HG03045 (cell line): ENCODE data around the gene ANK3.

Source experiments
- ATAC-seq: cut with Tn5 transposase; IDR thresholded peaks from one replicate; pipeline ENCODE4 v1.9.1; 2021; ENCODE audit warnings: mild to moderate bottlenecking, moderate library complexity; ENCODE audit not compliant: unreplicated experiment

The ANK3 gene

DNA sequence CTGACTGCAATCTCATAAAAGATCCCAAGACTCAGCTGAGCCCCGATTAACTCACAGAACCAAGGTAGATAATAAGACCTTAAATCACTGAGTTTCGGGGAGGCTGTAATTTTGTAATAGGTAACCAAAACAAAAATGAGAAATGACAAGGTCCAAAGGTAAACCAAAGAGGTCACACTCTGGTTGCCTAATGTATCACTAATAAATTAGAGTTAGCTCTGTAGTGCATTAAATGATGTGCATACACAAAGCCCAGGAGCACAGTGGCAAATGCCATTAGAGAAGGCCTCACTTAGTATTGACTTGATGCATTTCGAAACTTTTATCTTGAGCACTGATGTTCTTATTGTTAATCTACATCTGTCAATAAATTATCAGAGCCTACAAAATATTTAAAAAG, 245.6 kb downstream of the ANK3 start:
- ATAC-seq = no peak

DNA sequence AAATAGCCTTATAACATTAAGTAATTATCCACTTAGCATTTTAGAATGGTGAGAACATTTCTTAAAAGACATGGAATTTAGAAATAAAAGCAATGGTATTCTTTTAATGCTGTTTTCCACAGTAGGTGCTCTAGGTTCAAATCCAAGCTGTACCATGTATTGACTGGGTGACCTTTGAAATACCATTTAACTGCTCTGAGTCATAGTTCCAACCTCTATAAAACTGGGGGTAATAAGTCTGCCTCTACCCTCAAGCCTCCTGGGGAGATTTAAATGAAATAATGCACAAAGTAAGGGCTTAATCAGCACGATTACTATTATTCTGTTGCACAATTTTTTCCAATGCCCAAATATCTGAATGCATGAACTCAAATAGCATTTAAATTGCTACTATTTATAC, 246.9 kb downstream of the ANK3 start:
- ATAC-seq = no peak

DNA sequence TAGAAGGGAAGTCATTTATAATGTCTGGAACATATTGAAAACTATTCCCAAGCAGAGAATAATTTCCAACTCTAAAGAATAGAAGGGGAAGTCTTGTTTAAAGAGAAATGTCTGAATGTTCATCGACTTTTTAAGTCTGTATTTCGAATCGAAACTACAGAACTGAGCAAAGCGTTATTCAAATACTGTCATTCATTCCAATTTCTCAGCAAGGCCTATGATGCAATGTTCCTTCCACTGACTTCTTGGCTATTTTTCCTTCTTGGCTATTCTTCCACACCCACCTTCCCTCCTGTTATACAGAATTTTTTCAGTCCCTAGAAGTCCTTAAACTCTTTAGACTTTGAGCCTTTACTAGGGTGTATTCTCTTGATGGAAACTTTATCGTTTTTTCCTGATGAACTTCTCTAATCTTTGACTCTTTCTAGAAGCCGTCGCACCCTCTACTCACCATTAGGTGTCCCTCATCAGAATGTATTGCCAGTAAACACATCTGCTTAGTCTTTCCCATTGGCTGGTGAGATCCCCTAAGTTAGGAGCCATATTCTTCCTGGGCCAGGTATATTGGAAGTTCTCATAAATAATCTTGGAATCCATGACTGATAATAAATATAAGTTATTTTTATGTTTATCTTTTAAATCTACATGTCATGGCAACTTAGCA, 247.6 kb downstream of the ANK3 start:
- ATAC-seq = no peak

DNA sequence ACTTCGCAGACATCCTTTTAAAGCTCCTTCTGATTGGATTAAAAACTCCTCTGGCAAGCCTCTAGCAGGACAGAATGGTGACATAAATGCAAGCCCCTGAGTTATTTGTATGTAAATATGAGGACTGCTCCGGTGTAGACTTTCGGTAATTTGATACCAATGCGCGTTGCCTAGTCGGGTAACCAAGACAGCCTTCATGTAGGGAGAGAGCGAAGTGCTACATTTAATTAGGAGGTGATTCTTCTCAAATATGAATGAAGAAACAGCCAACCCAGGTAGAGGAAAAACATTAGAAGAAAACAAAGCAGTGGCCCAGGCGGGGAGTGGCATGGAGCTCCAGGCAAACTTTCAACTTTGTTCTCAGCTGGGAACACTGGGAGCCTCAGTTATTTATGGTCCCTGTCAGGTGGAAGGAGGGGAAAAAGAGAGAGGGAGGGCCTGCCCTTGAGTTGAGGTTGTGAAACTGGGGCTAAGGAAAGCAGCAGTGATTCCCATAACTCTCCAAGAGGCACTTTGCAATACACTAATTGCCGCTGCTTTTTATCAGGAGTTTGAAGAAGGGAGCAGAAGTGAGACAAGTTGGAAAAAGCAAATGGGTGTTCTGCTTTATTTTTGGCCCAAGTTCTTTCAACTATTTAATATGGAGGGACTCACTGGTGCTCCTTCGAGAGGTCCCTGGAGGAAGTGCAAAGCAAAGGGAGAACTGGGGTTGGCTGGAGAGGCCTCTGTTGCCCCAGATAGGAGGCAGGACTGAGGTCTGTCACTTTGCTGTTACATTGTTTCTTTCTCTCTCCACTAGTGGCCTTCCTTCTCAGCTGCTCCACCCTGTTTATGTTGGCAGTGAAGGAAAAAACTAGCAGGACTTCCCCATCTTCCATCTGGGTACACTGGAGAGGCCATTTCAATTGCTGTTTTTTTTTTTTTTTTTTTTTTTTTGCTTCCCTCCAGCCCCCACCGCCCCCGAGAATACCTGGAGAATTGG, 248.7 kb downstream of the ANK3 start:
- ATAC-seq = no peak

DNA sequence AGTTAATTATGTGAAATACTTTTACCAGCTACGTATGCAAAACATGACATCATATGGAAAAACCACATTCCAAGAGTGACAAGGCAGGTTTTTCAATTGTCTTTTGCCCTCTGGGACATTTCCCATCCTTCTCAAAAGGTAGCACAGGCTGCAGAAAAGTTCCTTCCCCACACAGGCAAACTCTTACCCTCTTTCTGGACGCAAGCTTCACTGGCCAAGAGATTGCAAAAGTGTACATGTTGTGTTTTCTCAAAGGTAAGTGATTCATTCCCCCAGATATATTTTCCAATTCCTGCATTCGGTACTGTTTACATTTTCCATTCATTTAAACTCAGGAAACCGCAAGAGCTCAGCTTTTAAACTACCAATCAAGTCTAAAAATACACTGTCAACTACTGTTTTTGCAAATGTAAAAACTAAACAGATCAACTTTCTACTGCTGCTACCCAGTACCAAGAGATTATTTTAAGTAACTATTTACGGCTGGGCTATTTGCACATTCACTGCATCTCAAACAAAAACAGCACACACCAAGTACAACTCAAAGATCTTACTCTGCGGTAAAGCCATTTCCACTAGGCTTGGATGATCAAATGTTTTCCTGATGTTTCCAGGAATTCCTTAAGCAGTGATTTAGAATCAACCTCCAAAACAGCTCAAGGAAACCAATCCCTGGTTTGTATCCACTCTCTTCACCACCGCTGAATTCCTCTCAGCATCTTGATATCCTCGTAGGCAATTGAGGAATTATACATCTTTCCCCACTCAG, 249.7 kb downstream of the ANK3 start:
- no peak for ATAC-seq

DNA sequence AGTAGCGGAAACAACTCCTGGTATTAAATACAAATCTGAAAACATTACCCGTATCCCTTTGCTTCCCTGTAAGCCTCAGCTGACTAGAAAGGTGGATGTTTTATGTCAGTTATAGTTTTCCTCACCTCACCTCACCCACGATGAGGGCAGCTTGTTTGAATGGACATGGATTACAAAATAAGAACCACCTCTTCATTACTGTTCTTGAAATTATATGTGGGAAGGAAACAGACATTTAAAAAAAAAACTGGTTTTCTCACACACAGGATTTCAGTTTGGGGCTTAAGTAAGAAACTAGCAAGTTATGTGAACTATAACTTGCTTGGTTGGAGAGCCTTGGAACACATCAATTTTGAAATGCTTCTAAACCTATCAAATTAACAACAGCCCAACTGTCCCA, 250.4 kb downstream of the ANK3 start:
- ATAC-seq = no peak

DNA sequence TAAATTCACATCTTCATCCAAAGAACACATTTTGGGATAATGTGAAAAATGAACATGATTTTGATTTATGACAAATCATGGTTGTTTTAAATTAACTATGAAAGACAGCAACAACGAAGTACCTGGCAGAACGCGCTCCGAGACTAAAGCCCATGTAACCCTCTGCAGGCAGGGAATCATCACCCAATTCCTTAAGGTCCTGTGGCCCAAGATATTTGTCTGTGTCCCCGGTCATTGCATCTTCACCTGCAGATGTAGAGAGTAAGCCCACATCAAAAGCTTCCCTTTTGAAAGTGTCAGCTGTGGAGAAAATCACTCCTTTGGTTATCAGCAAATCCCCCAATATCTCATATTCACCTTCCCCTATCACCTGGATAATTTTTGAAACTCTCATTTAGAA, 250.8 kb downstream of the ANK3 start:
- ATAC-seq = no peak

DNA sequence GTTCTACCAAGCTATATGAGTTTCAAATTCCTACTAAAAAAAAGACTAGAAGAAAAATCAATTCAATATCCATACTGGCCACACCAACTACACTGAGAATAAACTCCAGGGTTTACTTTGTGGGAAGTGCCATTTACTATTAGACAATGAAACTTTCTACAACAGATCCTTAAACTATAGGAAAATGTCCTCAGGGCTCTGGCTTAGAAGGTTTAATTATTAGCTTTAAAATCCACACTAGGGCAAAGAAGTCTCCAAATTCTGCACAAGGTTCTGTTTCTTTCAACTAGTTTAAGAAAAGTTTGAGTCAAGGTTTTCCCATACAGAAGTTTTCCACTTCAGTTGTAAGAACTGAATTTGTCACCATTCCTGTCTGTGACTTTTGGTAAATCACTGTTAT, 251.6 kb downstream of the ANK3 start:
- no peak for ATAC-seq

DNA sequence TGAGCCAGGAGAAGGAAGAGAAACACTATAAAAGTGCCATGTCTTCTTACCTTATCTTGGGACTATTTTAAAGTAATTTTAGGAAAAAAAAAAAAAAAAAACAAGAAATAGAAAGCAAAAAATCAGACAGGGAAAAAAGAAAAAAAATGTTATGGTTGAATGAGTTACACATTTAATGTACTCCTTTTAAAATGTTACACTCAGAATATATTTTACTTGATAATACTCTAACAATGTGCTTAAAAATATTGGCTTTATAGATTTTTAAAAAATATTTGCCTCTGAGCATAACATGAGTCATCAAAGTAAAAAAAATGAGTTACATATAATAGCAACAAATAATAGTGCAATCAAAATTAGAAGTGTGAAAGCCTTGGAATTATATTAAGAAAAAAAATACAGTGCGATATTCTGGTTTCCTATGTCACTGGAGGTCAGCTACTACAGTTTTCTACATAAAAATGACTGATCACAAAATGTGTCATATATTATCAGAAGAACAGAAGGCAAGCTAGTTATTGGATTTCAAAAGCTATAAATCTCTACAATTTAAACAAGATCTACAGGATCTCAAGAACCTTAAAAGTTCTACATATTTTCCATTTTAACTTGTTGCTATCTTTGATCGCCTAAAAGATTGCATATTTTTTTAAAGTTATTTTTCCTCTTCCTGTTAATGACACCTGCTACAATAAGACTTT, 252.2 kb downstream of the ANK3 start:
- ATAC-seq = no peak

DNA sequence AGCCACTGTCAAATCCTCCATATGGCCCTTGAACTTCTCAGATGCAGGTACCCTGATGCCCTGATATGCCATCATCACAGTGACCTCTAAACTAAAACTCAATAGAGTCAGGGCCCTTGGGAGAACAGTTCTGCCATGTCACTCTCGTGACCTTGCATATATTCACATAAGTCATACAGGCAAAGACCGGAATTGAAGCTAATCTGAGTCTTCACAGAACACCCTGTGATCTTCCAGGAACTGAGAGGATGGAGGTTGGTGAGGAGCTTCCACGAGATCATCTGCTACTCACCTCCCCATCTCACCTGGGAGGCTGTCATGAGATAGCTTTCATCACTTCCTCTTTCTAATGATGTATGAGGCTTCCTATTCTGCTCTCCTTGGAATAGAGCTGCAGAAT, 254.7 kb downstream of the ANK3 start:
- no peak for ATAC-seq

DNA sequence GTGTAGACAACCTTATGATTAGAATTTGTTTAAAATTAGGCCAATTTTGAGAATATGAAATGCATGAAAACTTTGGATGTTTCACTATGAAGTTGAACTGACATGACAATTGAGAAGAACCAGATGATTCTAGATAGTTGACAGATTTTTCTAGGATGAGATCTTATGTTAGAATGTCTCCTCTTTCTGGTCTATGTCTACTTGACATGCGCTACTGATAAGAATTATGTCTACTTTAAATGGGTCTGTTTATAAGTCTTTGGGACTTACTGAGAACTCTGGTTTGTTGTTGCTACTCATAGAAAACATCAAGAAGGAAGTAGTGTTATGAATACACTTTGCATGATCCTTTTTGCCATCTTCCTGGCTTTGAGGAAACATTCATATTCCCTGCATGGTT, 255.1 kb downstream of the ANK3 start:
- no peak for ATAC-seq

DNA sequence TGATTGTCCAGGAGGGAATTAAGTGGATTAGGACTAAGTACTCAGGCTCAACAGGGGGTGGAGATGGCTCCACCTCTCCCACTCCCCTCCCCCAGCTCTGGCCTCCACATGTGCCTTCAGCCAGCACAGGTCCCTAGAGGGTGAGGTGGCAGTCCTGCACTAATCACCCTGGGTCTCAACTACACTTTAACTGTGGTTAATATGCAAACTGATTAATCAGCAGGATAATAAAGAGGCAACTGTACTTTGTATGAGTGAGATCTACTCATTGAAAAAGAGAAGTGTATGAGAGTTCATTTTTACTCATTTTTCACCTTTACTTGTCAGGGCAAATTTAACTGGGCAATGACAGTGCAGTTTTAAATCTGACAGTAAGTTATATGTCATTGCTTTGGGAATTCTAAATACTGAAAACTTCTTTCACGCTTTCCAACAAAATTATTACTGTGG, 259.5 kb downstream of the ANK3 start:
- ATAC-seq = no peak

DNA sequence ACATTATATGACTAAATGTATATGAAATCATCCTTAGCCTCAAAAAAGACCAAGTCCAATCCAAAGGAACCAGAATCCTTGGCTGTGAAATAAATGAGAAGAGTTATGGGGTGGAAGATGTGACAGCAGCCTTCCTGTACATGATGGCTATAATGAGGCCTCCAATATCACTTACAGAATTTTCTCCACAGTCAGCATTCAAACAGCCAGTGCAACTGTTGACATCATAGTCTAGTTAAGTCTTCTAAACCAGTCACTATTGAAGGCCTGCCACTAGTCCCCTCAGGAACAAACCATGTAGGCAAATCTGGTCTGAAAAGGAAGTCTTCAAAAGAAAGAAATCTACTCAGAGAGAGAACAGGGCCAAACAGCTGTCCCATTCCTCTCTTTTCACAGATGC, 263.8 kb downstream of the ANK3 start:
- ATAC-seq = no peak

DNA sequence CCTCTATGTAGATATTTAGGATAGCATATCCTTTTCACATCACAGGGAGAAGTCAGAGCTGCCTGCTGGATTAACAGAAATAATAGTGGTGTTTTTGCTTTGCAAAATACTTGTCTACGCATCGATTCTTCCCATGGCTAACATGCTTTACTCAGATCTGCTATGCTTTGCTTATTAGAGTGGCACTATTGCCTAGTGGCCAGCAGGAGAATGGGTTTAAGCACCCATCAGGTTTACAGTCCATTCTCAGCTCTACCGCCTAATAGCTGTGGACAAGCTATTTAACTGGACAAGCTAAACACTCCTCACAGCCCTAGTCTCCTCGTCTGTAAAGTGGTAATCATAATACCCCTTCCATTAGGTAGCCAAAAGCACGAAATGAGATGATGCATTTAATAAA, 265.1 kb downstream of the ANK3 start:
- ATAC-seq = no peak

DNA sequence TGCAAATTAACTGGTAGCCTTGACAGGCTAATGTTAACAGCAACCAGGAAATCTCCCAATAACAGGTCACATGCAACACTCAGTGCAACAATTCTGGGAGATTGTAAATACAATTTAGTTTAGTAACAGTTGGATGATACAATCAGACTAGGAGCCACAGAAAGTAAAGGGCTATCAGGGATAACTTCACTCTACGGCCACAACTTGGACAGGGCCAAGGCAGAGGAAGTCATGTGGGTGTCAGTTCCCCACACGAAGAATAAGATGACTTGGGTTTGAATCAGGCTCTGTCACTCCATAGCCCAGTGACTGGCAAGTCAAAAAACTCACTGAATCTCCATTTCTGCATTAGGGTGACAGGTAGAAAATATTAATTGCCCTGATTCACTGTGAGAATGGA, 266.0 kb downstream of the ANK3 start:
- ATAC-seq = no peak

DNA sequence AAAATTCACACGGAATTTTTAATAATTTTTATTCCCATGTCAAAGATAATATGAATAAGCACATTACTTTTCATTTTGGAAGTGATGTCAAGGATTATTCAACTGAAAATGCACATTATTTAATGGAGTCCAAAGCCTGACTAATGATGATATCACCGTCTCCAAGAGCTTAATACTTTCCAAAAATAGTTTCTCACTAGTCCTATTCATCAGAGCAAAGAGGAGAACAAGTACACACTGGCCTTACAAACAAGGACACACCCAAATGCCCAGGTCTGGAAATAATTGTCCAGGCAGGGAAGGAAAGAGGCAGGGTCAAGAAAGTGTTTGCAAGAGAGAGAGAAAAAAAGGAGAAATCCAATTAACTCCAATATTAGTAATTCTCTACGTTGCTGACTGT, 266.5 kb downstream of the ANK3 start:
- ATAC-seq = no peak

DNA sequence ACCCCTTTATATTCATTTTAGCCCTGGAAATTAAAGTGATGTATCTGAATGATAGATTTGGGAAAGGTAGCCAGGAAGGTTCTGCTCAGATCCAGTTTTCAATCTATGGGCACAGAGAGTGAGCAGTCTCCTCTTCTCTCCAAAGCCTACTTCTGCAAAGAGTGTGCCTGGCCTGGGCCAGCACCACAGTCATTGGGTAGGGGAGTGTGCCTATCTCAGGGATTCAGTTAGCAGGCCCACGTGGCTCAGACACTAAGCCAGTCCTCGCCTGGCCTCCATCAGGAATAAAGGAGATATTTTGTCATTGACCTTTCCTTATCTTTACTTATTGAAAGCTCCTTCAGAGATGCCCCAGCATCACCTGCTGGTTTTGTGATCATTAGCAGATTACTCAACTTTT, 267.5 kb downstream of the ANK3 start:
- no peak for ATAC-seq

DNA sequence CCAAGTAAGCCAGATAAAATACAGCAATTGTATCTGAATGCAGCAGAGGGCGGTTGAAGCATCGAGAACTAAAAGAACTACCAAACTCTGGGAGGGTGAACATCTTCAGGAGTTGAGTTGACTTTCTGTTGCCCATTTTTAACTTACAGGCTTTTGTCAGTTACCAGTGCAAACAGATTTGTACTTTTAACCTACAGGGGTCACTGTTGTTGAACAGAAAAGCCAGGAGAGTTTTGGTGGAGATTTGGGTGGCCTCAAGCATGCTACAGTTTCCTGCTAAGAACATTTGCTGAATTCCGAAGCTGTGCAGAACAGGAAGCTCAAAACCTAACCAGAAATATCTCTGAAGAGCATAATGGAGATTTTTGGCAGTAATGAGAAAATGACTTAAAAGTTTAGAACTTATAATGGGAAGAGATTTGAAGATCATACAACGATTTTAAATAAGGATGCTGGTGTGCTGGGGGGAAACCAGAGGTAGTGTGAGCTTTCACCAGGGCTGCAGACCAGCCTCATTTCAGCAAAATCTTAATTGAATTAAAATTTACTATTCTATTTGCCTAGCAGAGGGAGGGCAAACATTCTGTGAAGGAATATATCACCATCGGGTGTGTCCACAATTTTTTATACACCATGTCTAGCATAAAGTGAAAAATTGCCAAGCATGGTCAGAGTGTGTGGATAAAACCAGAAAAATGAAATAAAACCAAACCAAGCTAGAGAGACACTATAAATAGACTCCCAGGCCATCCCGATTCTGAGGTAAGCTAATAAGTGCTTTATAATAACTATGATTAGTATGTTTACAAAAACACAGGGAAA, 274.7 kb downstream of the ANK3 start:
- ATAC-seq = no peak

DNA sequence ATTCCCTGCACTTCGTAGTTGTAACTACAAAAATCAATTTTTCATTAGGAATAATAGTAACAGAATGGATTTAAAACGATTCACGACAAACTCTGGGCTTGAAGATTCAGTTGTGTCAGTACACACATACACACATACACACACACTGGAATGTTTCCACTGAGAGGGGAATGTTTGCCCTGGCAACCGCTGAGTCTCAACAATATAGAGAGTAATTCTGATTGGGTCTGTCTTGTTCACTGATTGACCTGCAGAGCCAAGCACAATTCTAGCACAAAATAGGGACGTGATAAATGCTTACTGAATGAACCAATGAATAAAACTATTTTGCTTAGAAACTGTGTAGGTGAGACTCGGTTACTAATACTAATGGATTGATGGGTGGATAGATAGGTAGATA, 278.9 kb downstream of the ANK3 start:
- no peak for ATAC-seq
